HG02571 (cell line): ENCODE data around the gene SIDT2.
"Not testable (repeated sequence)": the region's sequence is repeated elsewhere in the genome, so short reads cannot be mapped to it uniquely, and the experiment has no call there.

Experiments
- ATAC-seq: cut with Tn5 transposase; IDR thresholded peaks from one replicate; pipeline ENCODE4 v1.9.1; 2021; ENCODE audit warnings: mild to moderate bottlenecking, moderate library complexity; ENCODE audit not compliant: unreplicated experiment

SIDT2 gene

DNA sequence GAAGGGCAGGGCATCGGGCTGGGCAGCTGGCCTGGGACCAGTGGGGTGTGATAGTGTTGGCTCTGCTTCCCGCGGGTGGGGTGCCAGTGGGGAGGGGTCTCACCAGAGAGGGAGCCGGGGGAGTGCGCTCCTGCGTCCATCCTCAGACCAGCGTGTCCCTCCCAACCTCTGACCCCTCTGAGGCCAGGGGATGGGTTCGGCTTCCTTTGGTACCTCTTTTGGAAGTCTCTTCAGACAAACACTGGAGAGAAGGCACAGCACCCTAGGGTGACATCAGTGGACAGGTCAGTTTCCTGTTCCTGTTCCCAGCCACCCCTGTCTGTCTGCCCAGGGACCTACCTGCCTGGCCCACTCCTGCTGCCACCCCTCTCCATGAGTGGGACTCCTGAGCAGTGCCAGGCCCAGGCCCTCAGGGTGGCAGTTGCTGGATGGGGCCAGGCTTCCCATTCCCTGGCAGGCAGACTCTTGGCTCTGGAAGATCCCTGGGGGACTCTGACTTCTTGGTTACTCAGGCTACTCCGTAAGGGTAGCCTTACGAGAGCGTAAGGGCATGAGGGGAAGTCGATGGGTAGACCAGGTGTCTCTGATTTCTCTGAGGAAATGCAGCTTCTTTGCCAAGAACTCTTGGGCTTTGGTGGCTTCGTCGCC lies 23.2 kb downstream of the SIDT2 start:
- no peak for ATAC-seq

- ATAC-seq: no peak
These were observed 24.0 kb downstream of the SIDT2 start for GRCh38 chr11:117202386-117203068.

DNA sequence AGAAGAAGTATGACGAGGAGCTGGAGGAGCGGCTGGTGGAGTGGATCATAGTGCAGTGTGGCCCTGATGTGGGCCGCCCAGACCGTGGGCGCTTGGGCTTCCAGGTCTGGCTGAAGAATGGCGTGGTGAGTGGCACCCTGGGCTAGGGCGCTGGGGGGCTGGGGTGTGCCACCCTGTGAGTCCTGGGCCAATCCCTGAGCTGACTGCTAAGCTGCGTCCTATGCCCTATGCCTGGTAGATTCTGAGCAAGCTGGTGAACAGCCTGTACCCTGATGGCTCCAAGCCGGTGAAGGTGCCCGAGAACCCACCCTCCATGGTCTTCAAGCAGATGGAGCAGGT lies 24.5 kb downstream of the SIDT2 start:
- ATAC-seq: no peak

DNA sequence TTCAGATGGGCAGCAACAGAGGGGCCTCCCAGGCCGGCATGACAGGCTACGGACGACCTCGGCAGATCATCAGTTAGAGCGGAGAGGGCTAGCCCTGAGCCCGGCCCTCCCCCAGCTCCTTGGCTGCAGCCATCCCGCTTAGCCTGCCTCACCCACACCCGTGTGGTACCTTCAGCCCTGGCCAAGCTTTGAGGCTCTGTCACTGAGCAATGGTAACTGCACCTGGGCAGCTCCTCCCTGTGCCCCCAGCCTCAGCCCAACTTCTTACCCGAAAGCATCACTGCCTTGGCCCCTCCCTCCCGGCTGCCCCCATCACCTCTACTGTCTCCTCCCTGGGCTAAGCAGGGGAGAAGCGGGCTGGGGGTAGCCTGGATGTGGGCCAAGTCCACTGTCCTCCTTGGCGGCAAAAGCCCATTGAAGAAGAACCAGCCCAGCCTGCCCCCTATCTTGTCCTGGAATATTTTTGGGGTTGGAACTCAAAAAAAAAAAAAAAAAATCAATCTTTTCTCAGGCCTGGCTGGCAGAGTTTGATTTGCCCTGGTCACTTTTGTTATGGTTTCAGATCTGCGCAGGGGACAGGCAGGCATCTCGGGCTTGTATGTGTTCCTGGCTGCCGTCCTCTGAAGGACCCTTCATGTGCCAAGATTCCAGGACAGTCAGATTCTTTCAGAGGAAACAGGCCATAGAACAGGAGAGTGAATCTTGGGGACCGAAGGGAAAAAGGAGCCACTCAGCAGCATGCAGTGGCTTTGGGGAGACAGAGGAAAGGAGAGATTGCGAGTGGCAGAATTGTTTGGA lies 25.9 kb downstream of the SIDT2 start:
- no peak for ATAC-seq

DNA sequence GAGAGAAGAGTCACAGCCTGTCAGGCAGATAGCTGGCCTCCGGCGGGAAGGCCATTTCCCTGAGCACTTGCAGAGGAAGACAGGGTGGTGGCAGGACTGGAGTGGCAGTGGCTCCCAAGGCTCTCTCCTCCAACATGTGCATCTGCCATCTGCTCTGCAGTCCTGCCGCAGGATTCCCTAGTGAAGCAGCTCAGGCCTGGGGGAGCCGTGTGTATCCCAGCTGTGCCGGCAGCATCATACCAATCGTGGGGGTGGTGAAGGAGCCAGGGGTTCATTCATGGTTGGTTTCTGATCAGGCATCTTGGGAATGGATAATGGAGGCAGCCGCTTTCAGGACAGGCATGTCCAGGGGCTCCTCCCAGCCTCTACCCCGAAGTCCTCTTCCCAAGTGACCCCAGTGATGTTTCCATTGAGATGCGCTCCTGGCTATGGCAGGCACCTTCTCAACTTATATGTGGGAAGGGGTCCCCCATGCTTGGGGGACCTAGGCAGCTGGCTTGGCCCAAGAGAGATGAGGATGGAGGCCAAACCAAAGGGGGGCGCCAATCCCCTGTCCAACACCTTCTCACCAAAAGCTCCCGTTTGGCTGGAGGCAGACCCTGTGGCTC lies 26.8 kb downstream of the SIDT2 start:
- no peak for ATAC-seq

DNA sequence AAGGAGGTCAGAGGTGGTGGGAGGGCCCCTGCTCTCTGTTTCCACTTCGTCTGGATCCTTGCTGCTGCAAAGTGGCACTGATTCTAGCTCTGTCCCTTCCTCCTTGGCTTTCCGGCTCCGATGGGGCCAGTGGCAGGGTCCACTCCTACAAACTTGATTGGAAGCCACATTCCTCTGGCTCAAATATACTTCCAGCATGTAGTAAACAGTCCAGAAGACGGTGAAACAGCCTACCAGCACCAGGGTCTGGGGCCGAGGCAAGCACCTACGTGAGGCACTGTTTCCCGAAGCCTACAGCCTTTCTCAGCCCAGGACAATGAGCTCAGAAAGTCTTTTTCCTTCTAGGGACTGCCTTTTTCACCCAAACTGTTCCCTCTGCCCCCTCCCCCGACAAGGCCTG lies 27.6 kb downstream of the SIDT2 start:
- ATAC-seq: not testable (repeated sequence)

DNA sequence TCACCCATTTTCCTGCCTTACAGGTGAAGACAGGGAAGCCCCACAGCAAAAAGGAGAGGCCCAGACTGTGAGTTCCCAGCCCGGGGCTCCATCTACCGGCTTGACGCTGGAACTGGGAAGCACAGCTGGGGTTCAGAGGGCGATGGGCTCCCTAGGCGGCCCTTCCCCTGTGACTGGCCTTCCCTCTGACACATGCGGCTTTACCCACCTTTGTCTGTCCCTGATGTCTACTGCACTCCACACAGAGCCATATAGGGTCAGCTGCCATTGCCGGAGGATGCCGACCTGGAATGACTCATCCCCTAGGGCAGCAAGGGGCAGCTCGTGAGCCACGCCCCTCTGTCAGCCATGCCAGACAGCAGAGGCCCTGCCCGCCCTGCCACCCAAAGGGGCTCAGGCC lies 28.3 kb downstream of the SIDT2 start:
- ATAC-seq: not testable (repeated sequence)

GRCh38 chr11:117207481-117207880 lies 28.9 kb downstream of the SIDT2 start:
- ATAC-seq: not testable (repeated sequence)

GRCh38 chr11:117208710-117209109 lies 30.2 kb downstream of the SIDT2 start:
- not testable (repeated sequence) for ATAC-seq

DNA sequence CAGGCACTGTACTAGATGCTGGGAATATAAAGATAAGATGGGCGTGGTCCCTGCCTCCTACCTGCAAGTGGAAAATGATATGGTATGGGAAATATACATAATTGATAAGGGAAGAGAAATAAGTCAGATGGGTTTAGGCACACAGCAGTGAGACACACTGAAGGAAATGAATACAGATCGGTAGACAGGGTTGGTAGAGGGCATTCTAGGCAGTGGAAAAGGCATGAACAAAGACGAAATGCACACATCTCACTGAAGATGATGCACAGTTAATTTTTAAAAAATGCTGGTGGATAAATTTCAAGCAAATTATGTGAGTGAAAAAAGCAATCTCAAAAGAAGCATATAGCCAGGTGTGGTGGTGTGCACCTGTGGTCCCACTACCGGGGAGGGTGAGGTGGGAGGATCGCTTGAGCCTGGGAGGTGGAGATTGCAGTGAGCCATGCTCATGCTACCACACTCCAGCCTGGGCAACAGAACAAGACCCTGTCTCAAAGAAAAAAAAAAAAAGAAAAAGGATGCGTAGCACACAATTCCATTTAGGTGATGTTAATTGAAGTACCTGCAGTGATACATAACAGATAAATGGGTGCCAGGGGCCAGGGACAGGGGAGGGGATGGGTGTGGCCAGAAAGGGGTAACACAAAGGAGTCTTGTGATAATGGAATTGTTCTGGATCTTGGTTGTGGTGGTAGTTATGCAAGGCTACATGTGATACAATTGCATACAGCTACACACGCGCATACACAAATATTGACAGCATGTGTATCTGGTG lies 31.0 kb downstream of the SIDT2 start:
- not testable (repeated sequence) for ATAC-seq

GRCh38 chr11:117210620-117211019 lies 32.1 kb downstream of the SIDT2 start:
- no peak for ATAC-seq

DNA sequence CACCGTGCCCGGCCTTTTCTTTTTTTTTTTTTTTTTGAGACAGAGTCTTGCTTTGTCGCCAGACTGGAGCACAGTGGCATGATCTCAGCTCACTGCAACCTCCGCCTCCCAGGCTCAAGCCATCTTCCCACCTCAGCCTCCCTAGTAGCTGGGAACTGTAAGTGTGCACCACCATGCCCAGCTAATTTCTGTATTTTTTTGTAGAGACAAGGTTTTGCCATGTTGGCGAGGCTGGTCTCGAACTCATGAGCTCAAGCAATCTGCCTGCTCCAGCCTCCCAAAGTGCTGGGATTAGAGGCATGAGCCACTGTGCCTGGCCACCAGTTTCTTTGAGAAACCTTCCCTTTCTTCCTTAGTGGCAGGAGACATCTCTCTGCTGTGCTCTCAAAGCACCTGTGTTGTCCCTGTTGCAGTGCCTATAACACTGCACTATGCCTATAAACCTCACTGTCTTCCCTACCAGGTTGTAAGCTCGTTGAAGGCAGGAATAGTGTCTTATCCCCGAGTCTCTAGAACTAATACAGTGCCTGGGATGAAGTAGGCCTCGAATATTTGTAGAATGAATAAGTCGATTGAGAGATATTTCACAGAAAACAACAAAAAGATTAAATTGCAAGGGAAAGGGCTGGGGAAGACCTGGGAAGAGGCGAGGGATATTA lies 34.3 kb downstream of the SIDT2 start:
- ATAC-seq: no peak

- no peak for ATAC-seq
These were observed 36.0 kb downstream of the SIDT2 start for GRCh38 chr11:117214404-117215110.

GRCh38 chr11:117217141-117218084 lies 38.9 kb downstream of the SIDT2 start:
- no peak for ATAC-seq

- ATAC-seq: no peak
These were observed 39.8 kb downstream of the SIDT2 start for GRCh38 chr11:117218133-117218915.

DNA sequence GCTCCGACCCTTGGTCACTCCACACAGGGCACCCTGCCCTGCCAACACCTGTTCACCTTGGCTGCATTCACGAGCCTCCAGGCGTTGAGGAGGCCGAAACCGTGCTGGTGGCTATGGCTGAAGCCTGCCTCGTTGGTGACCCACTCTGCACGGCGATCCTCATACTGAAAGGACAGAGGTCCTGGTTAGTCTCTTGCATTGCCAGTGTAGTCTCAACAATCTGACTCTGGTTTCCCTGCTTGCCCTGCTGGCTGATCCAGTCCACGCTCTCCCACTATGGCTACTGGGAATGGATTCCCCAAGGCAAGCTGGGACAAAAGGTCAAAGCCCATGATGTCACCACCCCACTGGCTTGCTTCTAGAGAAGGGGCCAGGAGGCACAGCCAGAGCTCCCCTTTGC lies 40.5 kb downstream of the SIDT2 start:
- ATAC-seq: no peak

DNA sequence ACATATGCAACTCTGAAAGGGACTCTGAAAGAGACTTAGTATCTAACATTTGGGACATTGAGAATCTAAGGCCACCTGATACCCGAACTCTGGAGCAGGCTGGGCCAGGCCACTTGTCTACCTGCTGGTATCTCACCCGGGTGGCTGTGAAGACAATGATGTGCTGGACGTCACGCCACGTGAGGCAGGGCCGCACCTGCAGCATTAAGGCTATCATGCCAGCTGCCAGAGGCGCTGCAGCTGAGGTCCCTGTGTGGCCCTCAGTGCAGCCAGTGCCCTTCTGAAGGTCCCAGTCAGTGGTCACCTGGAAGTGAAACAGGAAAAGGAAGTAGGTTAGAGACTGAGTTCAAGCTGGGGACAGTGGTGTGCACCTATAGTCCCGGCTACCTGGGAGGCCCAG lies 40.9 kb downstream of the SIDT2 start:
- no peak for ATAC-seq

GRCh38 chr11:117219995-117220394 lies 41.5 kb downstream of the SIDT2 start:
- ATAC-seq: no peak
